ENCODE data around the gene ATP6V0B. TPM values are rescaled to one million over a fixed set of nuclear protein-coding genes. Genes with fewer than 3 reads are reported as not detected.

The ATP6V0B gene
- total RNA-seq, 2 donors from 2014 or later = 166 to 182 TPM

GRCh38 chr1:43993206-43993914 is 18.6 kb downstream of the ATP6V0B start:
- intact Hi-C loops (cut with DNase I, micrococcal nuclease) = no loop called here
- no peak for ATAC-seq

GRCh38 chr1:43994071-43994470 is 19.3 kb downstream of the ATP6V0B start:
- DNase-seq = no peak
- no peak for ATAC-seq
- intact Hi-C loops (cut with DNase I, micrococcal nuclease) = no loop called here

More at GRCh38 chr1:43993206-43993914, 18.6 kb downstream of the ATP6V0B start:
- DNase-seq = no peak

GRCh38 chr1:43994794-43995790 is 20.3 kb downstream of the ATP6V0B start:
- intact Hi-C loops (cut with DNase I, micrococcal nuclease) = no loop called here
- DNase-seq = peak; percentile 65 to 69
- ATAC-seq = peak; percentile 41

- no peak for DNase-seq
- no peak for ATAC-seq
- intact Hi-C loops (cut with DNase I, micrococcal nuclease) = no loop called here
These were observed 21.4 kb downstream of the ATP6V0B start for GRCh38 chr1:43995984-43996732.

GRCh38 chr1:43996733-43997115 is 22.0 kb downstream of the ATP6V0B start:
- intact Hi-C loops (cut with DNase I, micrococcal nuclease) = no loop called here
- DNase-seq (no peak), ATAC-seq (no peak)

GRCh38 chr1:43997295-43997999 is 22.7 kb downstream of the ATP6V0B start:
- peak; percentile 71 for ATAC-seq
- peak; percentile 65 to 85 for DNase-seq
- intact Hi-C loops (cut with DNase I, micrococcal nuclease) = no loop called here

GRCh38 chr1:43998000-43998378 is 23.2 kb downstream of the ATP6V0B start:
- intact Hi-C loops (cut with DNase I, micrococcal nuclease) = no loop called here
- ATAC-seq (no peak), DNase-seq (no peak)

GRCh38 chr1:43999455-43999854 is 24.7 kb downstream of the ATP6V0B start:
- no peak for ATAC-seq
- intact Hi-C loops (cut with DNase I, micrococcal nuclease) = no loop called here
- DNase-seq = no peak

GRCh38 chr1:44000122-44000665 is 25.4 kb downstream of the ATP6V0B start:
- DNase-seq (no peak), ATAC-seq (no peak)
- intact Hi-C loops (cut with DNase I, micrococcal nuclease) = loop anchor here (5.0 kb wide), 2 partner anchors 37 to 47 kb away; no protein-coding TSS in a partner anchor

- ATAC-seq (no peak), DNase-seq (no peak)
- intact Hi-C loops (cut with DNase I, micrococcal nuclease) = loop anchor here (5.0 kb wide), 2 partner anchors 35 to 45 kb away; no protein-coding TSS in a partner anchor
These were observed 27.4 kb downstream of the ATP6V0B start for GRCh38 chr1:44002165-44002564.

GRCh38 chr1:44002606-44003157 is 27.9 kb downstream of the ATP6V0B start:
- DNase-seq (no peak), ATAC-seq (no peak)
- intact Hi-C loops (cut with DNase I, micrococcal nuclease) = loop anchor here (5.0 kb wide), 2 partner anchors 35 to 45 kb away; no protein-coding TSS in a partner anchor

- intact Hi-C loops (cut with DNase I, micrococcal nuclease) = no loop called here
These were observed 33.5 kb downstream of the ATP6V0B start for GRCh38 chr1:44008259-44008658.

GRCh38 chr1:44010935-44011471 is 36.2 kb downstream of the ATP6V0B start:
- no peak for DNase-seq
- ATAC-seq = no peak
- intact Hi-C loops (cut with DNase I, micrococcal nuclease) = no loop called here

More at GRCh38 chr1:44008259-44008658, 33.5 kb downstream of the ATP6V0B start:
- no peak for DNase-seq
- no peak for ATAC-seq

GRCh38 chr1:44012404-44012803 is 37.6 kb downstream of the ATP6V0B start:
- intact Hi-C loops (cut with DNase I, micrococcal nuclease) = no loop called here
- ATAC-seq = peak; percentile 8
- DNase-seq = peak in 1 of 2 donors; percentile 45

GRCh38 chr1:44012941-44013609 is 38.3 kb downstream of the ATP6V0B start:
- intact Hi-C loops (cut with DNase I, micrococcal nuclease) = no loop called here
- no peak for DNase-seq

GRCh38 chr1:44013949-44014348 is 39.2 kb downstream of the ATP6V0B start:
- DNase-seq = no peak
- ATAC-seq = no peak
- intact Hi-C loops (cut with DNase I, micrococcal nuclease) = no loop called here

More at GRCh38 chr1:44012941-44013609, 38.3 kb downstream of the ATP6V0B start:
- ATAC-seq = no peak
